Thyroid gland (tissue), 4 donors: ENCODE measurements around the gene SFN. TPM values are rescaled to one million over a fixed set of nuclear protein-coding genes. Genes with fewer than 3 reads are reported as not detected.

ENCODE experiments used
- DNase-seq, 2 donors: peaks; one replicate each; pipeline ENCODE4 v3.0.0-alpha.2; 2019
- H3K27ac ChIP-seq, 3 donors: fragments of 200-600 bp; sonication (generic); 1 replicate in 2 of 3; 2 replicates in 1 of 3; pipeline ENCODE4 v1.5.1; 2016 to 2019; ENCODE audit warnings: mild to moderate bottlenecking in 1 of 3, moderate library complexity in 1 of 3
- H3K27me3 ChIP-seq: fragments of 200-600 bp; sonication (generic); one replicate; pipeline ENCODE4 v1.5.1; 2019
- H3K36me3 ChIP-seq, 2 donors: fragments of 200-600 bp; sonication (generic); one replicate each; pipeline ENCODE4 v1.5.1; 2016 to 2019
- H3K4me1 ChIP-seq, 2 donors: fragments of 200-600 bp; sonication (generic); one replicate each; pipeline ENCODE4 v1.5.1; 2017 to 2019
- H3K4me3 ChIP-seq, 3 donors: fragments of 200-600 bp; sonication (generic); replicated peaks in 1 of 3; 1 replicate in 2 of 3; 2 replicates in 1 of 3; pipeline ENCODE4 v1.5.1; 2016; ENCODE audit warnings: mild to moderate bottlenecking in 1 of 3
- H3K9me3 ChIP-seq: fragments of 200-600 bp; sonication (generic); one replicate; pipeline ENCODE4 v1.5.1; 2017
- POLR2A ChIP-seq, 2 donors: fragments of 450-650 bp; IDR thresholded peaks; one replicate each; pipeline ENCODE4 v1.6.1; 2017; ENCODE audit warnings: antibody characterized with exemption in 2 of 2, mild to moderate bottlenecking in 2 of 2, moderate library complexity in 1 of 2
- WGBS, 2 donors: methylation state at CpG; one replicate each; pipeline ENCODE4 v1.1.5; 2017; 5-methylcytosine and 5-hydroxymethylcytosine counted together
- intact Hi-C: fragments of 100-400 bp; cut with DNase I; formaldehyde crosslinking; loops from one replicate; pipeline ENCODE4 v1.15.1; 2023
- total RNA-seq, 4 donors: library from RNA; depleted of rRNA; stranded (reverse); fragments of >200 nt; gene quantifications; one replicate each; pipeline ENCODE4 v1.2.3, GENCODE V29; 2016
- TF ChIP-seq, protein P1 (sequence below), 6 experiments: fragments of 200-600 bp in 3 of 6; fragments of 450-650 bp in 3 of 6; sonication (generic) in 3 of 6; IDR thresholded peaks; one replicate each; pipeline ENCODE4 v1.5.1; 2016 to 2019; ENCODE audit warnings: antibody characterized with exemption in 6 of 6, mild to moderate bottlenecking in 2 of 6, inconsistent platforms in 1 of 6, moderate library complexity in 1 of 6

The SFN gene
- total RNA-seq, 4 donors from 2014 or later, result 0.54 to 0.73 (median 0.54) TPM; not detected in 1

GRCh38 chr1:26897351-26897750 is 34.4 kb downstream of the SFN start:
- Histone ChIP-seq H3K4me1 (peaks cover 9 to 11% of the 10 kb centered on the region in 2 donors), H3K36me3 (peaks cover 18 to 27% of the 10 kb centered on the region in 2 donors), H3K27me3 (no peaks in the 10 kb centered on the region), H3K9me3 (no peaks in the 10 kb centered on the region), H3K4me3 (no peak overlapping the region), H3K27ac (no peak overlapping the region)
- intact Hi-C loops, result no loop called here
- WGBS, 2 donors, result 94 to 97% methylated on average over 9 of the region's 9 CpGs
- TF ChIP-seq, protein P1, sequence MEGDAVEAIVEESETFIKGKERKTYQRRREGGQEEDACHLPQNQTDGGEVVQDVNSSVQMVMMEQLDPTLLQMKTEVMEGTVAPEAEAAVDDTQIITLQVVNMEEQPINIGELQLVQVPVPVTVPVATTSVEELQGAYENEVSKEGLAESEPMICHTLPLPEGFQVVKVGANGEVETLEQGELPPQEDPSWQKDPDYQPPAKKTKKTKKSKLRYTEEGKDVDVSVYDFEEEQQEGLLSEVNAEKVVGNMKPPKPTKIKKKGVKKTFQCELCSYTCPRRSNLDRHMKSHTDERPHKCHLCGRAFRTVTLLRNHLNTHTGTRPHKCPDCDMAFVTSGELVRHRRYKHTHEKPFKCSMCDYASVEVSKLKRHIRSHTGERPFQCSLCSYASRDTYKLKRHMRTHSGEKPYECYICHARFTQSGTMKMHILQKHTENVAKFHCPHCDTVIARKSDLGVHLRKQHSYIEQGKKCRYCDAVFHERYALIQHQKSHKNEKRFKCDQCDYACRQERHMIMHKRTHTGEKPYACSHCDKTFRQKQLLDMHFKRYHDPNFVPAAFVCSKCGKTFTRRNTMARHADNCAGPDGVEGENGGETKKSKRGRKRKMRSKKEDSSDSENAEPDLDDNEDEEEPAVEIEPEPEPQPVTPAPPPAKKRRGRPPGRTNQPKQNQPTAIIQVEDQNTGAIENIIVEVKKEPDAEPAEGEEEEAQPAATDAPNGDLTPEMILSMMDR (IDR thresholded peaks at IDR 0.05), result no peak
- TF ChIP-seq POLR2A (IDR thresholded peaks at IDR 0.05), result no peak
- DNase-seq, result no peak

GRCh38 chr1:26900001-26900814 is 37.3 kb downstream of the SFN start, which contains the start of gene GPATCH3:
GPATCH3 (minus strand) TSS chr1:26900467; CDS start chr1:26900442, 25 bp downstream.
- Histone ChIP-seq H3K4me3 (peak within 1 kb of the TSS; percentile 70), H3K9me3 (no peaks in the 10 kb centered on the region), H3K4me1 (peaks cover 9 to 11% of the 10 kb centered on the region in 2 donors), H3K27ac (peak within 1 kb of the TSS; percentile 46 to 80 (median 80)), H3K36me3 (peaks cover 5 to 11% of the 10 kb centered on the region in 2 donors), H3K27me3 (no peaks in the 10 kb centered on the region)
- intact Hi-C loops, result no loop called here
- 0 to 1% methylated on average over 34 to 35 of the region's 50 CpGs for WGBS, 2 donors
- DNase-seq, result peak; percentile 92 to 94
- TF ChIP-seq POLR2A (IDR thresholded peaks at IDR 0.05), result peak in 1 of 2 donors; percentile 72
- TF ChIP-seq, protein P1 (IDR thresholded peaks at IDR 0.05), result peak in 1 of 6 experiments; percentile 8

- intact Hi-C loops, result no loop called here
- H3K27me3 ChIP-seq, result no peaks in the 10 kb centered on the region
- no peaks in the 10 kb centered on the region for H3K9me3 ChIP-seq
- TF ChIP-seq, protein P1 (IDR thresholded peaks at IDR 0.05), result no peak
- no peak for TF ChIP-seq POLR2A (IDR thresholded peaks at IDR 0.05)
- H3K27ac ChIP-seq, result peak overlapping the region; percentile 46 to 80 (median 80)
- 65 to 67% methylated on average over 18 of the region's 18 CpGs for WGBS, 2 donors
- H3K4me3 ChIP-seq, result peak overlapping the region in 2 of 3 donors; percentile 70
- peaks cover 9 to 11% of the 10 kb centered on the region in 2 donors for H3K4me1 ChIP-seq
- peaks cover 5 to 6% of the 10 kb centered on the region in 2 donors for H3K36me3 ChIP-seq
- DNase-seq, result no peak
Measured at GRCh38 chr1:26900815-26901511, 38.0 kb downstream of the SFN start.

DNA sequence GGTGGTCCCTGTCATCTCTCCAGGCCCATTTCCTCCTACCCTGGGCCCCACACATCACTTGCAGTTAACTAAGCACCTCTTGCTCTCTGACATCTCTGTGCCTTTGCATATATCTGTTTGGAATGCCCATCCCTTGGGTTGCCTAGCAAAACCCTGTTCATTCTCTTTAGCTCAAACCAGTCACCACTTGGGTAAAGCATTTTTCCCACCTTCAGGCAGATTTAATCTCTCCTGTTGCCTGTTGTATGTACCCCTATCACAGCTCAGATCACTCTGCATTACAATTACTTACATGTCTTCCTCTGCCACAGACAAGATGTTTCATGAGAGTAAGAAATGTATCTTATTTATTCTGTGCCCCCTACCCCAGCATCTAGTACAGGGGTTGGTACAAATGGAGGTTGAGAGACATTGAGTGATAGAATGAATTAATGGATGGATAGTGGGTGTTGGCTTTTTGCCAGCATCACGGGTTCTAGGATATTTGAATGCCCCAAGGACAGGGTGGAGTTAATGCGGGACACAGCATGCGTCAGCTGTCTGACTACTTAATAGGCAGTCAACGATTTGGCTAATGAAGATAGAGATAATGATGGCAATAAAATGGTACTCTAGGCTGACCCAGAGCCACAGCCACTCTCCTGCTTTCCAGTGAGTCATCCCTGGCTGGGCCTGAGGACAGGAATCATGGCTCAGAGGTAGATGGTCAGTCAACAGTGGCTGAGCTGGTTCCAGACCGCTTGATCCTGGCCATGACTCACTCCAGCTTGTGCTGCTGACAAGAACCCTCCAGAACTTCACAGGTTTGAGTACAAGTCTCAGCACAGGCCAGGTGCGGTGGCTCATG is 44.3 kb downstream of the SFN start:
- Histone ChIP-seq H3K9me3 (no peaks in the 10 kb centered on the region), H3K4me1 (no peaks in the 10 kb centered on the region), H3K27ac (no peak overlapping the region), H3K27me3 (no peaks in the 10 kb centered on the region), H3K4me3 (no peak overlapping the region), H3K36me3 (no peaks in the 10 kb centered on the region)
- intact Hi-C loops, result no loop called here
- 59 to 64% methylated on average over 6 of the region's 6 CpGs for WGBS, 2 donors
- peak; percentile 39 to 56 for DNase-seq
- TF ChIP-seq, protein P1 (IDR thresholded peaks at IDR 0.05), result no peak
- no peak for TF ChIP-seq POLR2A (IDR thresholded peaks at IDR 0.05)
